IPS-11a (cell line): ENCODE measurements around the gene CPAMD8.
"Not testable (repeated sequence)": the region's sequence is repeated elsewhere in the genome, so short reads cannot be mapped to it uniquely, and the experiment has no call there.

Experiments
- H3K4me3 ChIP-seq: one replicate; pipeline ENCODE4 v1.5.1; 2013; ENCODE audit warnings: low read depth, low read length, control low read depth

CPAMD8 gene

GRCh38 chr19:16878181-16878965 lies 148.2 kb downstream of the CPAMD8 start:
- no peak overlapping the region for H3K4me3 ChIP-seq

- H3K4me3 ChIP-seq: no peak overlapping the region
Measured at GRCh38 chr19:16877581-16877980, 149.0 kb downstream of the CPAMD8 start.

DNA sequence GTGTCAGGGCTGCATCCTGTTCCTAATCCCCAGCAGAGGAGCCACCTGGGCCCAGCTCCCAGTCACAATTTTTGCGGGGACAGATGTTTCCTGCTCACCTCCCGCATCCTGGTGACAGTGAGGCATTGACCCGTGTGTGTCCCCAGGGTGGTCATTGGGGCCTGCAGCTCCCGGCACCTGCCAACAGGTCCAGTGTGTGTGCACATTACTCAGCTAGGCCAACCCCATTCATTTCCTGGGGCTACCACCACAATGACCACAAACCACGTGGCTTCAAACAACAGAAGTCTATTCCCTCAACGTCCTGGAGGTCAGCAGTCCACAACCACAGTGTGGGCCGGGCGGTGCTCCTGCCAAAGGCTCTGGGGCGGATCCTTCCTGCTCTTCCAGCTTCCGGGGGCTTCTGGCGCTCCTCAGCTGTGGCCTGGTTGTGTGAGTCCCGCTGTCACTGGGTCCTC lies 149.7 kb downstream of the CPAMD8 start:
- H3K4me3 ChIP-seq: no peak overlapping the region

DNA sequence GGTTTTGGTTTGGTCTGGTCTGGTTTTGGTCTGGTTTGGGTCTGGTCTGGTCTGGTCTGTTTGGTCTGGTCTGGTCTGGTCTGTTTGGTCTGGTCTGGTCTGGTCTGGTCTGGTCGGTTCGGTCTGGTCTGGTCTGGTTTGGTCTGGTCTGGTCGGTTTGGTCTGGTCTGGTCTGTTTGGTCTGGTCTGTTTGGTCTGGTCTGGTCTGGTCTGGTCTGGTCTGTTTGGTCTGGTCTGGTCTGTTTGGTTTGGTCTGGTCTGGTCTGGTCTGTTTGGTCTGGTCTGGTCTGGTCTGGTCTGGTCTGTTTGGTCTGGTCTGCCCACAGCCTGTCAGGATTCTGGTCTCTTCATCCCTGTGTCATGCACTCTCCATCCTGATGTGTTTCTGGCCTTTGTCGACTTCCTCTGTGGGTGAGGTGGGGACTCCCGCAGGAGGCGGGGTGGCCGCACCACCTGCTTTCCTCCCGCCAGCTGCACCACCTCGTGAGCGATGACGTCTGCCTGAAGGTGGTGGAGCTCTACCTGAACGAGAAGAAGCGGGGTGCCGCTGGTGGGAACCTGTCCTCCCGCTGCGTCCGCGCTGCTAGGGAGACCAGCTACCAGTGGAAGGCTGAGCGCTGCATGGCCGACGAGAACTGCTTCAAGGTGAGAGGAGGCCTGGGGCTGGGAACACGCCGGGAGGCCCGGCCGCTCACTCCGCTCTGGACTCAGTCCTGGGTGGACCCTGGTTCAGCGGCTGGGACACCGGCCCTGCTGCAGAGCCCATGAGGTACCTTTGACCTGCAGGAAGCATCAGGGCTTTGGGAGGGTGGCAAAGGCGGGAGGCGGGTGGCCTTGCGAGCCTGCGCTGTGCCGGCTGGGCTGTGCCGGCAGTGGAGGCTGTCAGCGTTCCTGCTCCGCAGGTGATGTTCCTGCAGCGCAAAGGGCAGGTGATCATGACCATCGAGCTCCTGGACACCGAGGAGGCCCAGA lies 150.7 kb downstream of the CPAMD8 start:
- no peak overlapping the region for H3K4me3 ChIP-seq

GRCh38 chr19:16874978-16875299 lies 151.7 kb downstream of the CPAMD8 start:
- H3K4me3 ChIP-seq: not testable (repeated sequence)

DNA sequence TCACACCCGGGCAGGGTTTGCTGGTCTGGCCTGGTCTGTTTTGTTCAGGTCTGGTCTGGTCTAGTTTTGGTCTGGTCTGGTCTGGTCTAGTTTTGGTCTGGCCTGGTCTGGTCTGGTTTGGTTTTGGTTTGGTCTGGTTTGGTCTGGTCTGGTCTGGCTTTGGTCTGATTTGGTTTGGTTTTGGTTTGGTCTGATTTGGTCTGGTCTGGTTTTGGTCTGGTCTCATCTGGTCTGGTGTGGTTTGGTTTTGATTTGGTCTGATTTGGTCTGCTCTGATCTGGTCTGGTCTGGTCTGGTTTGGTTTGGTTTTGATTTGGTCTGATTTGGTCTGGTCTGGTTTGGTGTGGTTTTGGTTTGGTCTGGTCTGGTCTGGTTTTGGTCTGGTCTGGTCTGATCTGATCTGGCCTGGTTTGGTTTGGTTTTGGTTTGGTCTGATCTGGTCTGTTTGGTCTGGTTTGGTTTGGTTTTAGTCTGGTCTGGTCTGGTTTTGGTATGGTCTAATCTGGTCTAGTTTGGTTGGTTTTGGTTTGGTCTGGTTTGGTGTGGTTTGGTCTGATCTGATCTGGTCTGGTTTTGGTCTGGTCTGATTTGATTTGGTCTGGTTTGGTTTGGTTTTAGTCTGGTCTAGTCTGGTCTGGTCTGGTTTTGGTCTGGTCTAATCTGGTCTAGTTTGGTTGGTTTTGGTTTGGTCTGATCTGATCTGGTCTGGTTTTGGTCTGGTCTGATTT lies 152.2 kb downstream of the CPAMD8 start:
- no peak overlapping the region for H3K4me3 ChIP-seq

GRCh38 chr19:16873594-16873993 lies 153.0 kb downstream of the CPAMD8 start:
- no peak overlapping the region for H3K4me3 ChIP-seq

GRCh38 chr19:16872728-16873127 lies 153.9 kb downstream of the CPAMD8 start:
- no peak overlapping the region for H3K4me3 ChIP-seq

- no peak overlapping the region for H3K4me3 ChIP-seq
Measured at GRCh38 chr19:16871871-16872270, 154.7 kb downstream of the CPAMD8 start.

DNA sequence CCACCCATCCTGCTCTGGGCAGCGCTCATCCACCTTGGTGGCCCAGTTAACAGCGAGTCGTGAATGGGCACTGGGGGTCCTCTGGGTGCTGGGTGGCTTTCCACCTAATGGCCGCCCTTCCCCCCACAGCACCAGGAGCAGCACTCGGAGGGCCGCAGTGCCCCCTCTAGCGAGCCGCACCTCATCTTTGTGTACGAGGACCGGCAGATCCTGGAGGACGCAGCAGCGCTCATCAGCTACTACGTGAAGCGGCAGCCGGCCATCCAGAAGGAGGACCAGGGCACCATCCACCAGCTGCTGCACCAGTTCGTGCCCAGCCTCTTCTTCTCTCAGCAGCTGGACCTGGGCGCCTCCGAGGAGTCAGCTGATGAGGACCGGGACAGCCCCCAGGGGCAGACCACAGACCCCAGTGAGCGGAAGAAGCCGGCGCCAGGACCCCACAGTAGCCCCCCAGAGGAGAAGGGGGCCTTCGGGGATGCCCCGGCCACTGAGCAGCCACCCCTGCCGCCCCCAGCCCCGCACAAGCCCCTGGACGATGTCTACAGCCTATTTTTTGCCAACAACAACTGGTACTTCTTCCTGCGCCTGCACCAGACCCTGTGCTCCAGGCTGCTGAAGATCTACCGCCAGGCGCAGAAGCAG lies 157.2 kb downstream of the CPAMD8 start:
- no peak overlapping the region for H3K4me3 ChIP-seq

DNA sequence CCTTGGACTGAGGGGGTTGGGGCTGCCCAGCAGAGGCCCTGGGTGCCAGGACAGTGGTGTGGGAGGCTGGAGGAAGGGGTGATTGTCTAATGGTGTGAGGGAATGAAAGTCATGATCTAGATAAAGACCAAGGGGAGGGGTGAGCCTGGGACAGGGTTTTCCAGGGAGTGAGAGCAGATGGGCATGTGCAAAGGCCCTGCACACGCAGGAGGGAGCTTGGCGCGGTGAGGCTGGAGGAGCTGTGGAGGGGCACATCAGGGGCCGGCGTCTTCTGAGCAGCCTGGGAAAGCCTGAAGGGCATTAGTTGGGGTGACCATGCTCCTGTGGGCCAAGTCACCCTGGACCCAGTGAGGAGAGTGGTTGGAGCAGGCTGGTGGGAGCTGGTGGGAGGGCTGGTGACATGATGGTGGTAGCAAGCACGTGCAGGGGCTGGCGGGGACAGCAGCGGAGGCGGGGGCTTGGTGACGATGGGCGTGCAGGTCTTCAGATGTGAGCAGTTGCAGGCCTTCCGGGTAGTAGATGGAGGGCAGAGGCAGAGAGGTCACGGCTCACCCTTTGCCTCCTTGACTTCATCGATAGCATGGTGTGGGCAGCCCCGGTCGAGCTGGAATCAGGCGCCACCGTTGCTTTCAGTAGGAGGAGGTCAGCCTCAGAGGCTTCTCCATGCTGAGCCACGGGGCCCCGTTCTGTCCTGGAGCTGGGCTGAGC lies 158.0 kb downstream of the CPAMD8 start:
- no peak overlapping the region for H3K4me3 ChIP-seq

DNA sequence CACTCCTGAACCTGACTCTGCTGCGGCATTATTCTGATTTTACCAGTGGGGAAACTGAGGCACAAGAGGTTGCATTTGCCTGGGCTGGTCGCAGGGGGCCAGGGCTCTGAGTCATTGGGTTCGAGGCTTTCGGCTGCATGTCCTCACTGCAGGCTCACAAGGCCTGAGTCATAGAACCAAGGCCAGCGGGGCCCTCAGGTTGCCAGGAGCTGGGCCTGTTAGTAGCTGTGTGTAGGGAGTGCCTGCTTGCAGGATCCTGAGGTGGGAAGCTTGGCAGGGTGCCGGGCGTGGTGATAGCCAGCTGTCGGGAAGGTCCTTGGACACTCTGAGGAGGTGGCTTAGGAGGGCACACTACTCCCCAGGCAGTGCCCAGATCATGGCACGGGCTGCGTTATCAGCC lies 159.4 kb downstream of the CPAMD8 start:
- no peak overlapping the region for H3K4me3 ChIP-seq

GRCh38 chr19:16862826-16863415 lies 163.7 kb downstream of the CPAMD8 start:
- H3K4me3 ChIP-seq: no peak overlapping the region

- no peak overlapping the region for H3K4me3 ChIP-seq
Measured at GRCh38 chr19:16861834-16862233, 164.8 kb downstream of the CPAMD8 start.

- no peak overlapping the region for H3K4me3 ChIP-seq
Measured at GRCh38 chr19:16861011-16861410, 165.6 kb downstream of the CPAMD8 start.

DNA sequence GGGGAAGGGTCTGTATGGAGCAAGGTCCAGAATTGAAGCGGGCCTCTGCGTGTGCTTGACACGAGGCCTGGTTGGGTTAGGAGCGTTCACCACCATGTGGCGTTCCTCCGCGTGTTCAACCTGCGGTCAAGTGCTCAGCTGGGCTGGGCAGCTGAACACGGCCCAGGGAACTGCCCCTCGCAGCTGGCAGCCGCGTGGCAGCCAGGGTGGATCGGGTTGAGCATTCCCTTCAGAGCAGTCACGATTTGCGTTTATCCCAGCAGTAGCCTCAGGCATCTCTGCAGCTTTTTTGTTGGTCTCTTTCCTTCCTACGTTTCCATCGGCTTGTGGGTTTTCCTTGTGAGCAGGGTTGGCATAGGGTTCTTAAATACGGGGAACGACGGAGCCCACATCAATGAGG lies 166.5 kb downstream of the CPAMD8 start:
- H3K4me3 ChIP-seq: no peak overlapping the region

- no peak overlapping the region for H3K4me3 ChIP-seq
Measured at GRCh38 chr19:16859626-16860025, 167.0 kb downstream of the CPAMD8 start.

- no peak overlapping the region for H3K4me3 ChIP-seq
Measured at GRCh38 chr19:16856091-16856490, 170.5 kb downstream of the CPAMD8 start.

DNA sequence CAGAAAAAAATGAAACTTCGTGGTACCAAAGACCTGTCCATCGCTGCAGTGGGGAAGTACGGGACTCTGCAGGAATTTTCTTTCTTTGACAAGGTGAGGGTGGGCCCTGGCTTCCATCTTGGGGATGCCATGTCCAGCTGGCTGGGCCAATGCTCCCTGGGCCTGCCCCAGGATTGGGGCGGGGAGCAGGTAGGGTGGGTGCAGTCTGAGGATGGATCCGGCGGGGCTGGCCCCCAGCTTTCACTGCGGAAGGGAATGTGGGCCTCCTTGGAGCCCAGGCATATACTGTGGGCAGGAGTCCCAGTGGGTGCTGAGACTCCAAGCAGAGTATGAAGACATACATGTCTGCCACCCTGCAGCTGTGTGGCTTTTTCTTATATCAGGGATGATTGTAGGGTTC lies 173.5 kb downstream of the CPAMD8 start:
- no peak overlapping the region for H3K4me3 ChIP-seq
